ENCODE results near the gene WDR55. TPM values are rescaled to one million over a fixed set of nuclear protein-coding genes. Genes with fewer than 3 reads are reported as not detected.
"Not testable (repeated sequence)": the region's sequence is repeated elsewhere in the genome, so short reads cannot be mapped to it uniquely, and the experiment has no call there.

The WDR55 gene
- total RNA-seq, 2 experiments from 2014 or later = 23.9 to 34.2 TPM

DNA sequence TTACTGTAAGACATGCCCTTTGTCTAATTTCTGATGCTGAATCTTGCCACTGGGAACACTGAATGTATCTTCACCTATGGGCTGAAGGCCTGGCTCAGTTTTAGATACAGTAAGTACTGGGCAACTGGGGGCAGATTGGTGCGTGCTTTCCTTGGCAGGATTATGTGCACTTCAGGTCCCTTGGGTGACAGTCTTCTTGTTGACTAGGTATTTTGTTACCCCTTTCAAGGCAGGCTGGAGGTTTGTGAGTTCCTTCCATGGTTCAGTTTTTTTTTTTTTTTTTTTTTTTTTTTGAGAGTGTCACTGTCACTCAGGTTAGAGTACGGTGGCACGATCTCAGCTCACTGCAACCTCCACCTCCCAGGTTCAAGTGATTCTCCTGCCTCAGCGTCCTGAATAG is 43.1 kb downstream of the WDR55 start:
- no peak for DNase-seq (ENCODE audit: low spot score)
- H3K4me3 ChIP-seq (ENCODE audit: low read depth, low read length, poor library complexity, severe bottlenecking) = no peak overlapping the region
- H3K4me2 ChIP-seq (ENCODE audit: low read length) = no peak overlapping the region
- H3K36me3 ChIP-seq (ENCODE audit: insufficient read depth, low read length) = peaks cover 51% of the 10 kb centered on the region
- ChIA-PET CTCF (ENCODE audit: unreplicated experiment) (no interaction called here), POLR2A (no interaction called here)
- TF ChIP-seq, protein P1, sequence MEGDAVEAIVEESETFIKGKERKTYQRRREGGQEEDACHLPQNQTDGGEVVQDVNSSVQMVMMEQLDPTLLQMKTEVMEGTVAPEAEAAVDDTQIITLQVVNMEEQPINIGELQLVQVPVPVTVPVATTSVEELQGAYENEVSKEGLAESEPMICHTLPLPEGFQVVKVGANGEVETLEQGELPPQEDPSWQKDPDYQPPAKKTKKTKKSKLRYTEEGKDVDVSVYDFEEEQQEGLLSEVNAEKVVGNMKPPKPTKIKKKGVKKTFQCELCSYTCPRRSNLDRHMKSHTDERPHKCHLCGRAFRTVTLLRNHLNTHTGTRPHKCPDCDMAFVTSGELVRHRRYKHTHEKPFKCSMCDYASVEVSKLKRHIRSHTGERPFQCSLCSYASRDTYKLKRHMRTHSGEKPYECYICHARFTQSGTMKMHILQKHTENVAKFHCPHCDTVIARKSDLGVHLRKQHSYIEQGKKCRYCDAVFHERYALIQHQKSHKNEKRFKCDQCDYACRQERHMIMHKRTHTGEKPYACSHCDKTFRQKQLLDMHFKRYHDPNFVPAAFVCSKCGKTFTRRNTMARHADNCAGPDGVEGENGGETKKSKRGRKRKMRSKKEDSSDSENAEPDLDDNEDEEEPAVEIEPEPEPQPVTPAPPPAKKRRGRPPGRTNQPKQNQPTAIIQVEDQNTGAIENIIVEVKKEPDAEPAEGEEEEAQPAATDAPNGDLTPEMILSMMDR (conservative IDR thresholded peaks at IDR 0.05; ENCODE audit: low read length) = no peak
- no peak for TF ChIP-seq EZH2phosphoT487 (IDR thresholded peaks at IDR 0.05; ENCODE audit: borderline replicate concordance, low read depth, low read length)
- H3K9me2 ChIP-seq (ENCODE audit: insufficient read depth, low read length) = no peaks in the 10 kb centered on the region
- no peaks in the 10 kb centered on the region for H3K9me3 ChIP-seq (ENCODE audit: low read length)
- intact Hi-C loops (cut with micrococcal nuclease; ENCODE audit: unreplicated experiment) = no loop called here
- BruUV-seq (replicated peaks) = no TSS peak
- H2AFZ ChIP-seq (ENCODE audit: low read length) = no peak overlapping the region
- no peak overlapping the region for H3K27ac ChIP-seq (ENCODE audit: low read depth, low read length, poor library complexity, severe bottlenecking)
- no peaks in the 10 kb centered on the region for H4K20me1 ChIP-seq (ENCODE audit: insufficient read depth, low read length)
- H3K79me2 ChIP-seq (ENCODE audit: insufficient read depth, low read depth, low read length) = no peaks in the 10 kb centered on the region
- H3K4me1 ChIP-seq (ENCODE audit: insufficient read depth, low read length, poor library complexity, severe bottlenecking) = no peaks in the 10 kb centered on the region

- DNase-seq (ENCODE audit: low spot score); H3K4me1 ChIP-seq (ENCODE audit: insufficient read depth, low read length, poor library complexity, severe bottlenecking); H2AFZ ChIP-seq (ENCODE audit: low read length); H3K4me2 ChIP-seq (ENCODE audit: low read length); H3K27ac ChIP-seq (ENCODE audit: low read depth, low read length, poor library complexity, severe bottlenecking); intact Hi-C loops (cut with micrococcal nuclease; ENCODE audit: unreplicated experiment); BruUV-seq (replicated peaks); H3K79me2 ChIP-seq (ENCODE audit: insufficient read depth, low read depth, low read length); H3K9me2 ChIP-seq (ENCODE audit: insufficient read depth, low read length); H3K4me3 ChIP-seq (ENCODE audit: low read depth, low read length, poor library complexity, severe bottlenecking); POLR2A ChIA-PET; H3K9me3 ChIP-seq (ENCODE audit: low read length); H4K20me1 ChIP-seq (ENCODE audit: insufficient read depth, low read length); CTCF ChIA-PET (ENCODE audit: unreplicated experiment): not testable (repeated sequence)
- H3K36me3 ChIP-seq (ENCODE audit: insufficient read depth, low read length) = peaks cover 41% of the 10 kb centered on the region
Observed at GRCh38 chr5:140708787-140709186, 44.1 kb downstream of the WDR55 start.

DNA sequence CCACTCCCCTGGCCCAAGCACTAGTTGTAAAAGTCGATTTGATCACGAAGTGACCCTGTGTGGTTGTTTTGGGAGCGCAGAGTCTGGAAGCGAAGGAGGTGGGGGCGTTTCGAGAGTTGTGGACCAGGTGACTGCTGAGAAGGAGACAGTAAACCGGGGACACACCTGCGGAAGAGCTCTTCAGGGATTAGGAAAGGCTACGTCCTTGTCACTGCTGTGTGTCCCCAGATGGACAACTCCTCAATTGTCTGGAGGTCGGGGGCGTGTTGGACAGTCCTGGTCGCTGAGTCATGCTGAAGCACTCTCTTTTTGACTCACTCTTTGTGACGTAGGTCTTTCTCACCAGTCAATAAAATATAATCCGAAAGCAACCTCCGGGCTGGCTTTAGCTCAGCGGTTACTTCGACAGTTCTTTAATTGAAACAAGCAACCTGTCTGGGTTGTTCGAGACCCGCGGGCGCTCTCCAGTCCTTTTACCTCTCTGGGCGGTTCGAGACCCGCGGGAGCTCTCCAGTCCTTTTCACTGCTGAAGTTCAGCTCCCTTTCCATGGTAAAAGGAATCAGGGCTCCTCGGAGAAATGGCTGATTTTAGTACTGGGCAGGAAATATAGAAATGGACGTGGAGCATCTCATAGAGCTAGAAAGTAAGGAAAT is 46.3 kb downstream of the WDR55 start:
- no peaks in the 10 kb centered on the region for H3K79me2 ChIP-seq (ENCODE audit: insufficient read depth, low read depth, low read length)
- DNase-seq (ENCODE audit: low spot score) = no peak
- peak overlapping the region; percentile 18; the same call in 1 of the 2 replicates for H2AFZ ChIP-seq (ENCODE audit: low read length)
- peaks cover 18% of the 10 kb centered on the region for H3K36me3 ChIP-seq (ENCODE audit: insufficient read depth, low read length)
- no peaks in the 10 kb centered on the region for H3K4me1 ChIP-seq (ENCODE audit: insufficient read depth, low read length, poor library complexity, severe bottlenecking)
- H3K9me3 ChIP-seq (ENCODE audit: low read length) = no peaks in the 10 kb centered on the region
- intact Hi-C loops (cut with micrococcal nuclease; ENCODE audit: unreplicated experiment) = no loop called here
- H3K27ac ChIP-seq (ENCODE audit: low read depth, low read length, poor library complexity, severe bottlenecking) = no peak overlapping the region
- no TSS peak for BruUV-seq (replicated peaks)
- CTCF ChIA-PET (ENCODE audit: unreplicated experiment) = no interaction called here
- H4K20me1 ChIP-seq (ENCODE audit: insufficient read depth, low read length) = no peaks in the 10 kb centered on the region
- H3K9me2 ChIP-seq (ENCODE audit: insufficient read depth, low read length) = no peaks in the 10 kb centered on the region
- TF ChIP-seq EZH2phosphoT487 (IDR thresholded peaks at IDR 0.05; ENCODE audit: borderline replicate concordance, low read depth, low read length) = no peak
- TF ChIP-seq, protein P1 (conservative IDR thresholded peaks at IDR 0.05; ENCODE audit: low read length) = no peak
- POLR2A ChIA-PET = interaction anchor here (0.6 to 0.9 kb wide), 3 partner anchors 19 to 901 kb away, joined by 3 to 4 read pairs (median 3); no protein-coding TSS in a partner anchor
- H3K4me3 ChIP-seq (ENCODE audit: low read depth, low read length, poor library complexity, severe bottlenecking) = no peak overlapping the region
- H3K4me2 ChIP-seq (ENCODE audit: low read length) = peak overlapping the region; percentile 22; the same call in 1 of the 2 replicates
